Hippocampal formation (tissue), 2 donors: ENCODE results near the gene WDFY4.

Source experiments
- DNase-seq, 2 donors: peaks; one replicate each; lab custom pipeline; 2025; lab: John Stamatoyannopoulos, UW

Gene WDFY4

GRCh38 chr10:48880016-48880705 lies 195.5 kb downstream of the WDFY4 start:
- no peak for DNase-seq

GRCh38 chr10:48881937-48882336 lies 197.3 kb downstream of the WDFY4 start:
- no peak for DNase-seq

- no peak for DNase-seq
These were observed 198.2 kb downstream of the WDFY4 start for GRCh38 chr10:48882881-48883280.

GRCh38 chr10:48883701-48884100 lies 199.0 kb downstream of the WDFY4 start:
- no peak for DNase-seq

- no peak for DNase-seq
These were observed 199.7 kb downstream of the WDFY4 start for GRCh38 chr10:48884179-48885045.

- DNase-seq, result no peak
These were observed 200.7 kb downstream of the WDFY4 start for GRCh38 chr10:48885376-48885775.

GRCh38 chr10:48887982-48888381 lies 203.3 kb downstream of the WDFY4 start:
- DNase-seq, result no peak

- DNase-seq, result no peak
These were observed 206.5 kb downstream of the WDFY4 start for GRCh38 chr10:48890888-48891850.

- DNase-seq, result no peak
These were observed 210.5 kb downstream of the WDFY4 start for GRCh38 chr10:48894911-48895802.

- DNase-seq, result no peak
These were observed 211.1 kb downstream of the WDFY4 start for GRCh38 chr10:48895803-48896195.

- no peak for DNase-seq
These were observed 212.2 kb downstream of the WDFY4 start for GRCh38 chr10:48896756-48897440.

GRCh38 chr10:48897441-48897790 lies 212.7 kb downstream of the WDFY4 start:
- DNase-seq, result no peak

GRCh38 chr10:48898426-48898825 lies 213.8 kb downstream of the WDFY4 start:
- DNase-seq, result no peak

- DNase-seq, result no peak
These were observed 215.1 kb downstream of the WDFY4 start for GRCh38 chr10:48899781-48900180.

GRCh38 chr10:48900371-48900801 lies 215.7 kb downstream of the WDFY4 start:
- peak in 1 of 2 donors; percentile 1 for DNase-seq

GRCh38 chr10:48901319-48901718 lies 216.6 kb downstream of the WDFY4 start:
- no peak for DNase-seq

- DNase-seq, result no peak
These were observed 217.4 kb downstream of the WDFY4 start for GRCh38 chr10:48902096-48902495.

GRCh38 chr10:48903151-48903550 lies 218.5 kb downstream of the WDFY4 start:
- no peak for DNase-seq

GRCh38 chr10:48904861-48905260 lies 220.2 kb downstream of the WDFY4 start:
- DNase-seq, result no peak

GRCh38 chr10:48905311-48905710 lies 220.6 kb downstream of the WDFY4 start:
- no peak for DNase-seq
